Measurements from ENCODE around the gene SNHG17. TPM values are rescaled to one million over a fixed set of nuclear protein-coding genes. Genes with fewer than 3 reads are reported as not detected.

The SNHG17 gene
- total and polyA plus RNA-seq, 9 of the 15 experiments (the other 6 are each of a cell fraction or from before 2014, with no cell fraction given) = 29.8 to 106 (median 57.7) TPM

DNA sequence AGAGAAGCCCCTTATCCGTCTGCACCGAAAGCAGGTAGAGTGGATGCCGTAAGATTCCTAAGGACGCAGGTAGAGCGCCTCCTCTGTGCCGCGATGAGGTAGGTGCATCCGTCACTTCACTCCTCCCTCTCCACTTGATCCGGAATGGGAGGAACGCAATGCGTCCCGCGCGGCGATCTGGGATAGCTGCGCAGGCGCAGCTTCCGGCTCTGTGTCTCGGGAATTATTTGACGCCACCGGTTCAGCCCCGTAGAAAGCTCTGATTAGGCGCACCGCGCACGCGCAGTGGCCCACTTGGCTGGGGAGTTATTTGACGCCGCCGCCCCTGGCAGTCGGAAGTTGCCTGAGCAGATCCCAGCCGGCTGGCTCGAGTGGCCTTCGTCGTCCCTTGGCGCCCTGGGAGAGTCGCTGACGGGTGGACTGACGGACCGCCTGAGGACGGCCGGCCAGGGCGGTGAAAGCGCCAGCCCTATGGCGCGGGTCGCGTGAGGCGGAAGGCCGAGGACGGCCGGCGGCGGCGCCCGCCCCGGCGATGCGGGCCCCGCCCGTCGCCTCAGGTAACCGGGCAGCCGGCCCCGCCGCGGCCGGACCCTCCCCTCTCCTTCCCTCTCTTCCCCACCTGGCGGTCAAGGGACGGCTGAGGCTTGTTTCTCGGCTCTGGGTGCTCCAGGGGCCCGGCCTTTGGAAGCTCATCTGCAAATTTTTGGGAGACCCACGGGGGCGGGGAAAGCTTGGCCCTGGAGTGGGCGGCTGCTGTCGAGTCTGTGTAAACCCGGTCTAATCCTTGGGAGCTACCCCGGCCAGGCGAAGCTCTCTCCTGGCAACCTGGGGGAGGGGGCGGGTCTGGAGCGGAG lies 37.6 kb upstream of the SNHG17 start, which contains the start of gene RALGAPB (continued):
- TF ChIP-seq TBL1XR1 (IDR thresholded peaks at IDR 0.05; ENCODE audit: low read length in 2 of 2) (peak in 1 of 2 experiments; percentile 41; a peak in 1 of 4 replicates), ESRRA (IDR thresholded peaks at IDR 0.05; ENCODE audit: borderline replicate concordance, low read depth) (peak; percentile 53; the same call in 1 of the 2 replicates), CTBP1 (IDR thresholded peaks at IDR 0.05; ENCODE audit: borderline replicate concordance) (peak; percentile 92), ZBTB11 (CRISPR knock-in tag; IDR thresholded peaks at IDR 0.05) (peak in 2 of 3 experiments; percentile 13 to 96; a peak in 2 of 6 replicates), CBX5 (IDR thresholded peaks at IDR 0.05; ENCODE audit: borderline replicate concordance, low read depth) (no peak), EP400 (IDR thresholded peaks at IDR 0.05) (peak; percentile 51; the same call in 1 of the 2 replicates), RCOR1 (IDR thresholded peaks at IDR 0.05; ENCODE audit: borderline replicate concordance in 1 of 2, low read depth in 2 of 2, low read length in 2 of 2) (peak in 1 of 2 experiments; percentile 74; a peak in 2 of 4 replicates), HOXB6 (CRISPR knock-in tag; IDR thresholded peaks at IDR 0.05; ENCODE audit: borderline replicate concordance) (no peak), JUND (IDR thresholded peaks at IDR 0.05; ENCODE audit: borderline replicate concordance, low read depth, low read length) (peak; percentile 74), JUND (tag; IDR thresholded peaks at IDR 0.05; ENCODE audit: borderline replicate concordance, low read depth, low read length) (no peak; the same call in 2 of the 3 replicates), PBX2 (CRISPR knock-in tag; IDR thresholded peaks at IDR 0.05; ENCODE audit: low read depth) (no peak), PBX2 (tag; conservative IDR thresholded peaks at IDR 0.05; ENCODE audit: low read depth) (no peak), ERF (CRISPR knock-in tag; IDR thresholded peaks at IDR 0.05) (no peak), JUN (IDR thresholded peaks at IDR 0.05; ENCODE audit: borderline replicate concordance, low read depth, low read length) (no peak), JUN (CRISPR knock-in tag; IDR thresholded peaks at IDR 0.05; ENCODE audit: borderline replicate concordance) (no peak), FOXA3 (CRISPR knock-in tag; conservative IDR thresholded peaks at IDR 0.05 in 1 of 2, IDR thresholded peaks at IDR 0.05 in 1 of 2) (no peak), ZNF24 (IDR thresholded peaks at IDR 0.05) (no peak), ILF3 (IDR thresholded peaks at IDR 0.05; ENCODE audit: borderline replicate concordance) (no peak)
- TF ChIP-seq, protein P1, sequence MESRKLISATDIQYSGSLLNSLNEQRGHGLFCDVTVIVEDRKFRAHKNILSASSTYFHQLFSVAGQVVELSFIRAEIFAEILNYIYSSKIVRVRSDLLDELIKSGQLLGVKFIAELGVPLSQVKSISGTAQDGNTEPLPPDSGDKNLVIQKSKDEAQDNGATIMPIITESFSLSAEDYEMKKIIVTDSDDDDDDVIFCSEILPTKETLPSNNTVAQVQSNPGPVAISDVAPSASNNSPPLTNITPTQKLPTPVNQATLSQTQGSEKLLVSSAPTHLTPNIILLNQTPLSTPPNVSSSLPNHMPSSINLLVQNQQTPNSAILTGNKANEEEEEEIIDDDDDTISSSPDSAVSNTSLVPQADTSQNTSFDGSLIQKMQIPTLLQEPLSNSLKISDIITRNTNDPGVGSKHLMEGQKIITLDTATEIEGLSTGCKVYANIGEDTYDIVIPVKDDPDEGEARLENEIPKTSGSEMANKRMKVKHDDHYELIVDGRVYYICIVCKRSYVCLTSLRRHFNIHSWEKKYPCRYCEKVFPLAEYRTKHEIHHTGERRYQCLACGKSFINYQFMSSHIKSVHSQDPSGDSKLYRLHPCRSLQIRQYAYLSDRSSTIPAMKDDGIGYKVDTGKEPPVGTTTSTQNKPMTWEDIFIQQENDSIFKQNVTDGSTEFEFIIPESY (CRISPR knock-in tag; IDR thresholded peaks at IDR 0.05) = no peak

Data from K562 (cell line).